Measurements from ENCODE around the gene FAM117A. TPM values are rescaled to one million over a fixed set of nuclear protein-coding genes. Genes with fewer than 3 reads are reported as not detected.

Gene FAM117A
- total RNA-seq, 2 experiments from 2014 or later: 17.7 TPM

- intact Hi-C loops (cut with micrococcal nuclease): no loop called here
- H3K27ac Mint-ChIP-seq: no peak overlapping the region
- H3K9me3 Mint-ChIP-seq: no peaks in the 10 kb centered on the region
- CTCF ChIA-PET: no interaction called here
- DNase-seq: no peak
- H3K27me3 Mint-ChIP-seq (ENCODE audit: low read depth): no peaks in the 10 kb centered on the region
- H3K4me3 Mint-ChIP-seq: no peak overlapping the region
- H3K36me3 Mint-ChIP-seq (ENCODE audit: low read depth): peaks cover 10% of the 10 kb centered on the region
- H3K4me1 Mint-ChIP-seq (ENCODE audit: low read depth): peaks cover 42% of the 10 kb centered on the region
Measured at GRCh38 chr17:49664706-49665211, 99.2 kb downstream of the FAM117A start.

Other genes with a start within 250 kb of the FAM117A start
- gene NXPH3, start 188.3 kb downstream of the FAM117A start, total RNA-seq: under 1 TPM; 0.25 to 0.26 TPM
- 10 to 100 TPM; 66.9 to 69.2 TPM for gene SPOP, start 86.0 kb downstream of the FAM117A start, total RNA-seq
- gene SLC35B1, start 56.2 kb downstream of the FAM117A start, total RNA-seq: 10 to 100 TPM; 35.3 to 39.5 TPM
- 10 to 100 TPM; 83.9 to 85.8 TPM for gene KAT7, start 24.6 kb upstream of the FAM117A start, total RNA-seq
- not detected for gene TAC4, start 83.9 kb upstream of the FAM117A start, total RNA-seq
- gene DLX4, start 205.1 kb upstream of the FAM117A start, total RNA-seq: under 1 TPM; 0.67 to 0.81 TPM
- gene DLX3, start 231.1 kb upstream of the FAM117A start, total RNA-seq: not detected